H1 (cell line): ENCODE measurements around the gene NAB1. TPM values are rescaled to one million over a fixed set of nuclear protein-coding genes. Genes with fewer than 3 reads are reported as not detected.

Experiments
- CTCF ChIA-PET: fragments of 300-600 bp; sonication (Branson Sonifier 250); formaldehyde crosslinking; loops from one replicate; lab custom pipeline; 2021; ENCODE audit not compliant: partially characterized antibody; lab: Charles Lee
- POLR2A ChIA-PET: fragments of 300-600 bp; sonication (Branson Sonifier 250); formaldehyde crosslinking; loops from one replicate; lab custom pipeline; 2021; ENCODE audit warnings: inconsistent platforms; ENCODE audit not compliant: partially characterized antibody; lab: Charles Lee
- DNase-seq, 2 experiments: peaks; one replicate each; pipeline versions ENCODE4 v3.0.0 to v3.0.0-alpha.2; 2010 to 2022; ENCODE audit warnings: low spot score in 2 of 2, low read depth in 1 of 2, mixed read lengths in 1 of 2
- FAIRE-seq: peaks from 2 replicates; lab custom pipeline; 2011; peaks lifted over from hg19 to GRCh38; lab: Jason Lieb, UNC
- H2AFZ ChIP-seq: 2 replicates; pipeline ENCODE4 v1.8.1; 2012; ENCODE audit warnings: low read length, inconsistent platforms
- H2AK5ac ChIP-seq: 2 replicates; pipeline ENCODE4 v1.6.1; 2013; ENCODE audit warnings: low read depth, low read length
- H2BK120ac ChIP-seq: replicated peaks from 2 replicates; pipeline ENCODE3; 2013; ENCODE audit warnings: low read depth, low read length, inconsistent platforms
- H2BK12ac ChIP-seq: 2 replicates; pipeline ENCODE4 v1.6.1; 2013; ENCODE audit warnings: low read depth, low read length
- H2BK15ac ChIP-seq: 2 replicates; pipeline ENCODE4 v1.6.1; 2013; ENCODE audit warnings: low read length
- H2BK20ac ChIP-seq: 2 replicates; pipeline ENCODE4 v1.6.1; 2013; ENCODE audit warnings: low read length
- H2BK5ac ChIP-seq: 2 replicates; pipeline ENCODE4 v1.6.1; 2013; ENCODE audit warnings: low read depth, low read length
- H3K14ac ChIP-seq: 2 replicates; pipeline ENCODE4 v1.6.1; 2013; ENCODE audit warnings: inconsistent platforms; ENCODE audit not compliant: insufficient read length
- H3K18ac ChIP-seq: 2 replicates; pipeline ENCODE4 v1.6.1; 2013; ENCODE audit warnings: low read length; ENCODE audit errors: extremely low read depth
- H3K23ac ChIP-seq: 2 replicates; pipeline ENCODE4 v1.6.1; 2013; ENCODE audit warnings: inconsistent platforms; ENCODE audit not compliant: insufficient read length
- H3K23me2 ChIP-seq: 2 replicates; pipeline ENCODE4 v1.6.1; 2013; ENCODE audit warnings: low read depth, low read length
- H3K27ac ChIP-seq: 2 replicates; pipeline ENCODE4 v1.6.1; 2011; ENCODE audit warnings: low read depth, low read length, inconsistent platforms
- H3K27me3 ChIP-seq, 4 experiments: replicated peaks in 1 of 4; 1 replicate in 1 of 4; 2 replicates in 3 of 4; pipeline versions ENCODE4 v1.6.1 to v1.8.1; 2011 to 2013; ENCODE audit warnings: low read length in 3 of 4, mild to moderate bottlenecking in 3 of 4, inconsistent platforms in 2 of 4, mixed read lengths in 2 of 4, moderate library complexity in 1 of 4; ENCODE audit not compliant: control insufficient read depth in 3 of 4, insufficient read depth in 3 of 4; ENCODE audit errors: extremely low read depth in 1 of 4
- H3K36me3 ChIP-seq, 4 experiments: 2 replicates each; pipeline versions ENCODE4 v1.6.1 to v1.8.1; 2011 to 2013; ENCODE audit warnings: mild to moderate bottlenecking in 4 of 4, low read length in 3 of 4, moderate library complexity in 2 of 4, control low read depth in 1 of 4, inconsistent platforms in 1 of 4; ENCODE audit not compliant: insufficient read depth in 4 of 4, control insufficient read depth in 2 of 4
- H3K4ac ChIP-seq: replicated peaks from 2 replicates; pipeline ENCODE3; 2013; ENCODE audit warnings: low read length, low read depth, mixed read lengths, inconsistent platforms; ENCODE audit not compliant: insufficient read length
- H3K4me1 ChIP-seq, 4 experiments: replicated peaks in 1 of 4; 1 replicate in 1 of 4; 2 replicates in 3 of 4; pipeline versions ENCODE4 v1.6.1 to v1.8.1; 2011 to 2013; ENCODE audit warnings: low read length in 3 of 4, inconsistent platforms in 2 of 4, mixed read lengths in 1 of 4; ENCODE audit not compliant: insufficient read depth in 4 of 4, control insufficient read depth in 3 of 4
- H3K4me2 ChIP-seq, 2 experiments: 2 replicates each; pipeline versions ENCODE4 v1.6.1 to v1.8.1; 2011 to 2013; ENCODE audit warnings: low read depth in 2 of 2, low read length in 2 of 2, control low read depth in 1 of 2, inconsistent platforms in 1 of 2, mild to moderate bottlenecking in 1 of 2; ENCODE audit not compliant: insufficient read depth in 1 of 2
- H3K4me3 ChIP-seq, 4 experiments: fragments of 200-600, 300-600 bp in 1 of 4; sonication (generic), shearing (Covaris generic), sonication (Bioruptor Twin) in 1 of 4; 2 replicates each; pipeline versions ENCODE4 v1.5.1 to v1.8.1; 2011 to 2016; ENCODE audit warnings: low read length in 4 of 4, low read depth in 3 of 4, control low read depth in 2 of 4, inconsistent platforms in 2 of 4, mild to moderate bottlenecking in 2 of 4, mixed read lengths in 1 of 4, moderate library complexity in 1 of 4; ENCODE audit not compliant: insufficient read depth in 2 of 4; ENCODE audit errors: extremely low read depth in 1 of 4
- H3K56ac ChIP-seq: replicated peaks from 2 replicates; pipeline ENCODE3; 2013; ENCODE audit warnings: low read depth, mild to moderate bottlenecking, mixed read lengths, low read length, inconsistent platforms; ENCODE audit not compliant: insufficient read length
- H3K79me1 ChIP-seq: 2 replicates; pipeline ENCODE4 v1.6.1; 2013; ENCODE audit warnings: low read depth, low read length, control low read depth
- H3K79me2 ChIP-seq, 2 experiments: 2 replicates each; pipeline versions ENCODE4 v1.6.1 to v1.8.1; 2012 to 2013; ENCODE audit warnings: low read length in 2 of 2, mild to moderate bottlenecking in 2 of 2, inconsistent platforms in 1 of 2; ENCODE audit not compliant: insufficient read depth in 2 of 2, control insufficient read depth in 1 of 2
- H3K9ac ChIP-seq, 4 experiments: replicated peaks in 1 of 4; 1 replicate in 1 of 4; 2 replicates in 3 of 4; pipeline versions ENCODE4 v1.6.1 to v1.8.1; 2011 to 2013; ENCODE audit warnings: low read depth in 3 of 4, low read length in 3 of 4, control low read depth in 2 of 4, mild to moderate bottlenecking in 2 of 4, moderate library complexity in 2 of 4, inconsistent platforms in 1 of 4; ENCODE audit errors: extremely low read depth in 1 of 4
- H3K9me3 ChIP-seq, 2 experiments: 2 replicates each; pipeline versions ENCODE4 v1.6.1 to v1.8.1; 2012 to 2013; ENCODE audit warnings: mild to moderate bottlenecking in 2 of 2, moderate library complexity in 2 of 2, control low read depth in 1 of 2, inconsistent platforms in 1 of 2, low read depth in 1 of 2, low read length in 1 of 2, mixed read lengths in 1 of 2; ENCODE audit not compliant: insufficient read depth in 2 of 2
- H4K20me1 ChIP-seq, 2 experiments: replicated peaks in 1 of 2; 2 replicates each; pipeline versions ENCODE3 to v1.8.1; 2011 to 2013; ENCODE audit warnings: inconsistent platforms in 2 of 2, low read length in 2 of 2, mild to moderate bottlenecking in 1 of 2; ENCODE audit not compliant: insufficient read depth in 2 of 2, control insufficient read depth in 1 of 2
- H4K5ac ChIP-seq: 2 replicates; pipeline ENCODE4 v1.6.1; 2013; ENCODE audit warnings: low read length, low read depth, mixed read lengths, inconsistent platforms; ENCODE audit not compliant: insufficient read length
- H4K8ac ChIP-seq: 2 replicates; pipeline ENCODE4 v1.8.0; 2013; ENCODE audit warnings: mild to moderate bottlenecking, moderate library complexity, low read length, inconsistent platforms; ENCODE audit not compliant: insufficient read depth; ENCODE audit errors: extremely low read depth
- H4K91ac ChIP-seq: replicated peaks from 2 replicates; pipeline ENCODE3; 2013; ENCODE audit warnings: low read length, mixed read lengths, inconsistent platforms; ENCODE audit not compliant: insufficient read length
- CHD1 ChIP-seq: IDR thresholded peaks from 2 replicates; pipeline ENCODE4 v1.6.1; 2012; ENCODE audit warnings: low read depth, low read length, improper control_type of control experiment
- WGBS, 2 experiments: shearing (Covaris generic) in 1 of 2; methylation state at CpG; one replicate each; pipeline versions ENCODE4 v1.1.6 to v1.1.7; 2013 to 2015; ENCODE audit warnings: low lambda C conversion rate in 2 of 2, mixed read lengths in 2 of 2, inconsistent platforms in 1 of 2, low coverage in 1 of 2, missing lambda C conversion rate in 1 of 2; ENCODE audit not compliant: insufficient replicate concordance in 2 of 2, insufficient coverage in 1 of 2, insufficient read length in 1 of 2; ENCODE audit errors: extremely low coverage in 1 of 2, missing lambda C conversion rate in 1 of 2; 5-methylcytosine and 5-hydroxymethylcytosine counted together
- polyA plus RNA-seq, 7 experiments: library from polyadenylated mRNA; depleted of rRNA in 3 of 7; stranded (reverse) in 5 of 7; unstranded in 2 of 7; fragments of >200 nt in 5 of 7; fragments of 200-250 nt in 2 of 7; gene quantifications; 1 replicate in 5 of 7; 2 replicates in 1 of 7; 4 replicates in 1 of 7; pipeline versions ENCODE4 v1.2.1 to v1.2.3, GENCODE V29; 2011 to 2013; ENCODE audit warnings: missing spikeins in 2 of 7, mixed read lengths in 2 of 7
- total RNA-seq: library from RNA; stranded (reverse); fragmentation: NEBNext Ultra II Directional; extraction: Animal tissue kit (Norgen Biotek cat#: 25700); gene quantifications from 2 replicates; pipeline ENCODE4 v1.2.1, GENCODE V29; 2021
- TF ChIP-seq, protein P1 (sequence below): IDR thresholded peaks from 2 replicates; pipeline ENCODE4 v1.6.1; 2012; ENCODE audit warnings: inconsistent platforms

Gene NAB1
- total and polyA plus RNA-seq, 2 of the 8 experiments (the other 6 are each of a cell fraction or from before 2014, with no cell fraction given): 8.5 to 28.6 TPM

- Histone ChIP-seq H2BK15ac (no peak overlapping the region), H4K8ac (no peak overlapping the region), H3K79me2 (no peaks in the 10 kb centered on the region), H3K27me3 (no peaks in the 10 kb centered on the region), H3K9me3 (no peaks in the 10 kb centered on the region), H2AK5ac (no peak overlapping the region), H3K56ac (no peak overlapping the region), H3K4me1 (no peaks in the 10 kb centered on the region), H3K4me2 (no peak overlapping the region), H4K5ac (no peak overlapping the region), H2BK5ac (no peak overlapping the region), H2BK12ac (no peak overlapping the region), H3K4ac (no peak overlapping the region), H4K91ac (no peak overlapping the region), H2BK20ac (no peak overlapping the region), H3K36me3 (no peaks in the 10 kb centered on the region), H3K23me2 (no peaks in the 10 kb centered on the region), H3K9ac (no peak overlapping the region), H3K79me1 (no peaks in the 10 kb centered on the region), H3K4me3 (no peak overlapping the region), H4K20me1 (no peaks in the 10 kb centered on the region), H3K18ac (no peak overlapping the region), H3K14ac (no peak overlapping the region), H2AFZ (no peak overlapping the region), H2BK120ac (no peak overlapping the region), H3K23ac (no peak overlapping the region), H3K27ac (no peak overlapping the region)
- ChIA-PET POLR2A (interaction anchor here (0.6 to 1.1 kb wide), 3 partner anchors 12 to 113 kb away, joined by 3 read pairs; no protein-coding TSS in a partner anchor), CTCF (interaction anchor here (0.7 to 2.9 kb wide), 2 partner anchors 52 to 54 kb away, joined by 4 to 11 read pairs; no protein-coding TSS in a partner anchor)
- DNase-seq (no peak), FAIRE-seq (no peak)
- TF ChIP-seq, protein P1, sequence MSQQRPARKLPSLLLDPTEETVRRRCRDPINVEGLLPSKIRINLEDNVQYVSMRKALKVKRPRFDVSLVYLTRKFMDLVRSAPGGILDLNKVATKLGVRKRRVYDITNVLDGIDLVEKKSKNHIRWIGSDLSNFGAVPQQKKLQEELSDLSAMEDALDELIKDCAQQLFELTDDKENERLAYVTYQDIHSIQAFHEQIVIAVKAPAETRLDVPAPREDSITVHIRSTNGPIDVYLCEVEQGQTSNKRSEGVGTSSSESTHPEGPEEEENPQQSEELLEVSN: no peak
- no peak for TF ChIP-seq CHD1
- 87% methylated on average over 7 of the region's 7 CpGs; no CpG with 5 or more reads in 1 of the 2 experiments for WGBS, 2 experiments
Measured at GRCh38 chr2:190626641-190627210, 22.2 kb upstream of the NAB1 start.
